Panc1 (cell line): ENCODE measurements around the gene PRR22. TPM values are rescaled to one million over a fixed set of nuclear protein-coding genes. Genes with fewer than 3 reads are reported as not detected.

Experiments used
- ATAC-seq: fragments of 200-7000 bp; cut with Tn5 transposase; 2 replicates; pipeline ENCODE4 v1.9.1; 2020; ENCODE audit warnings: mild to moderate bottlenecking, moderate library complexity
- BruUV-seq: library from RNA; stranded (reverse); fragments of 400-500 nt; replicated peaks from 2 replicates; lab custom pipeline; 2021; lab: Mats Ljungman, UMichigan
- CTCF ChIA-PET: fragments of 300-600 bp; sonication (Branson Sonifier 250); formaldehyde crosslinking; loops from one replicate; lab custom pipeline; 2022; ENCODE audit warnings: antibody characterized with exemption; lab: Charles Lee
- POLR2A ChIA-PET: fragments of 300-600 bp; sonication (Branson Sonifier 250); formaldehyde crosslinking; loops from one replicate; lab custom pipeline; 2022; ENCODE audit warnings: antibody characterized with exemption; lab: Charles Lee
- DNase-seq: peaks from one replicate; pipeline ENCODE4 v3.0.0-alpha.2; 2010; ENCODE audit warnings: low read depth, low spot score
- H3K27ac ChIP-seq: 2 replicates; pipeline ENCODE4 v1.5.1; 2011; ENCODE audit warnings: mild to moderate bottlenecking, low read length, inconsistent platforms
- H3K27me3 ChIP-seq: fragments of 200-500 bp; sonication (Bioruptor generic); 2 replicates; pipeline ENCODE4 v1.6.0; 2014; ENCODE audit warnings: low read length, inconsistent platforms; ENCODE audit not compliant: control insufficient read depth, insufficient read depth
- H3K36me3 ChIP-seq: fragments of 200-500 bp; sonication (Bioruptor generic); 2 replicates; pipeline ENCODE4 v1.5.1; 2014; ENCODE audit warnings: inconsistent platforms, mild to moderate bottlenecking, low read length, moderate library complexity; ENCODE audit not compliant: control insufficient read depth, insufficient read depth
- H3K4me1 ChIP-seq: 2 replicates; pipeline ENCODE4 v1.5.1; 2011; ENCODE audit warnings: inconsistent platforms, mild to moderate bottlenecking, low read length, moderate library complexity; ENCODE audit not compliant: control insufficient read depth, insufficient read depth
- H3K4me3 ChIP-seq, 2 experiments: 2 replicates each; pipeline ENCODE4 v1.5.1; 2011 to 2012; ENCODE audit warnings: low read depth in 2 of 2, low read length in 2 of 2, mild to moderate bottlenecking in 2 of 2, inconsistent platforms in 1 of 2, moderate library complexity in 1 of 2
- H3K9me3 ChIP-seq: fragments of 200-500 bp; sonication (Bioruptor generic); 2 replicates; pipeline ENCODE4 v1.5.1; 2014; ENCODE audit warnings: low read depth, mild to moderate bottlenecking, inconsistent platforms, low read length, moderate library complexity; ENCODE audit not compliant: control insufficient read depth, insufficient read depth
- CTCF ChIP-seq: fragments of 450-650 bp; IDR thresholded peaks from 2 replicates; pipeline ENCODE4 v1.5.1; 2017; ENCODE audit warnings: mild to moderate bottlenecking
- POLR2AphosphoS5 ChIP-seq: IDR thresholded peaks from 2 replicates; pipeline ENCODE4 v1.6.1; 2012; ENCODE audit warnings: mild to moderate bottlenecking, low read depth, low read length, moderate library complexity
- REST ChIP-seq, 2 experiments: IDR thresholded peaks; 2 replicates each; pipeline ENCODE4 v1.6.1; 2011 to 2012; ENCODE audit warnings: low read depth in 2 of 2, control low read depth in 1 of 2, low read length in 1 of 2, mild to moderate bottlenecking in 1 of 2, moderate library complexity in 1 of 2; ENCODE audit not compliant: insufficient read depth in 1 of 2
- SIN3A ChIP-seq: IDR thresholded peaks from 2 replicates; pipeline ENCODE4 v1.6.1; 2012; ENCODE audit warnings: low read depth, mild to moderate bottlenecking, low read length, moderate library complexity, borderline replicate concordance; ENCODE audit not compliant: insufficient read depth
- TCF7L2 ChIP-seq: IDR thresholded peaks from 2 replicates; pipeline ENCODE4 v1.6.1; 2011; ENCODE audit warnings: mild to moderate bottlenecking, low read depth, low read length, inconsistent platforms
- in situ Hi-C: cut with HindIII; loops from 2 replicates; pipeline ENCODE4 v1.10.0; 2016; ENCODE audit warnings: low sequenced_read_pairs, low pct_unique_long_range_greater_than_20kb
- intact Hi-C: fragments of 100-400 bp; cut with micrococcal nuclease; formaldehyde crosslinking; loops from one replicate; pipeline ENCODE4 v1.10.0; 2022; ENCODE audit not compliant: unreplicated experiment
- total RNA-seq: library from RNA; stranded (reverse); gene quantifications from one replicate; pipeline ENCODE4 v1.2.1, GENCODE V29; 2021; ENCODE audit not compliant: unreplicated experiment

Gene PRR22
- total RNA-seq, 1 experiment from 2014 or later = 5.9 TPM

- ChIA-PET CTCF (no interaction called here), POLR2A (no interaction called here)
- no TSS peak for BruUV-seq
- Histone ChIP-seq H3K36me3 (no peaks in the 10 kb centered on the region), H3K9me3 (no peaks in the 10 kb centered on the region), H3K4me1 (peaks cover 4% of the 10 kb centered on the region), H3K27me3 (no peaks in the 10 kb centered on the region), H3K27ac (no peak overlapping the region), H3K4me3 (no peak overlapping the region)
- no peak for TF ChIP-seq CTCF
- no peak for TF ChIP-seq TCF7L2
- TF ChIP-seq REST (IDR thresholded peaks at IDR 0.05; ENCODE audit: insufficient read depth in 1 of 2, low read depth in 2 of 2, low read length in 1 of 2) = no peak
- no peak for TF ChIP-seq SIN3A
- TF ChIP-seq POLR2AphosphoS5 = no peak
- intact Hi-C loops = loop anchor here (10.0 kb wide), 1 partner anchor 94 kb away; no protein-coding TSS in a partner anchor
- in situ Hi-C loops = no loop called here
- DNase-seq = no peak
- ATAC-seq = no peak
Observed at GRCh38 chr19:5800361-5801270, 16.1 kb upstream of the PRR22 start.

- H3K27me3 ChIP-seq = no peaks in the 10 kb centered on the region
- H3K36me3 ChIP-seq = no peaks in the 10 kb centered on the region
- DNase-seq (no peak), ATAC-seq (no peak)
- intact Hi-C loops = loop anchor here (10.0 kb wide), 2 partner anchors 95 to 105 kb away; partner anchors contain the start of gene RPL36
- ChIA-PET CTCF (no interaction called here), POLR2A (no interaction called here)
- H3K4me3 ChIP-seq = no peak overlapping the region
- TF ChIP-seq CTCF = no peak
- no peak for TF ChIP-seq TCF7L2
- no peak for TF ChIP-seq REST (IDR thresholded peaks at IDR 0.05; ENCODE audit: insufficient read depth in 1 of 2, low read depth in 2 of 2, low read length in 1 of 2)
- no peak for TF ChIP-seq POLR2AphosphoS5
- no peak for TF ChIP-seq SIN3A
- H3K4me1 ChIP-seq = peaks cover 4% of the 10 kb centered on the region
- H3K27ac ChIP-seq = no peak overlapping the region
- in situ Hi-C loops = no loop called here
- no peaks in the 10 kb centered on the region for H3K9me3 ChIP-seq
- BruUV-seq = no TSS peak
Observed at GRCh38 chr19:5799247-5800241, 15.0 kb upstream of the PRR22 start.
